ENCODE data around the gene AMH. TPM values are rescaled to one million over a fixed set of nuclear protein-coding genes. Genes with fewer than 3 reads are reported as not detected.

AMH gene
- total and polyA plus RNA-seq, 2 of the 13 experiments (the other 11 are each of a cell fraction or from before 2014, with no cell fraction given): 0.03 to 0.18 TPM

- TF ChIP-seq PATZ1 (CRISPR knock-in tag; IDR thresholded peaks at IDR 0.05) (peak; percentile 27; the same call in 1 of the 2 replicates), SAFB2 (CRISPR knock-in tag; IDR thresholded peaks at IDR 0.05; ENCODE audit: borderline replicate concordance, low read depth) (peak; percentile 78; the same call in 1 of the 2 replicates), ZNF75D (CRISPR knock-in tag; IDR thresholded peaks at IDR 0.05; ENCODE audit: borderline replicate concordance) (no peak), FOXO4 (CRISPR knock-in tag; conservative IDR thresholded peaks at IDR 0.05) (no peak), NR2C2 (CRISPR knock-in tag; IDR thresholded peaks at IDR 0.05; ENCODE audit: borderline replicate concordance) (no peak), PLSCR1 (CRISPR knock-in tag; IDR thresholded peaks at IDR 0.05; ENCODE audit: borderline replicate concordance) (no peak), CBX2 (IDR thresholded peaks at IDR 0.05; ENCODE audit: low read depth, low read length) (no peak), CBX2 (CRISPR knock-in tag; IDR thresholded peaks at IDR 0.05; ENCODE audit: low read depth) (no peak), FOXC1 (CRISPR knock-in tag; IDR thresholded peaks at IDR 0.05; ENCODE audit: borderline replicate concordance) (peak; percentile 63; the same call in 1 of the 2 replicates), SNAI1 (CRISPR knock-in tag; IDR thresholded peaks at IDR 0.05; ENCODE audit: borderline replicate concordance) (peak; percentile 69; the same call in 1 of the 2 replicates), ZNF101 (CRISPR knock-in tag; IDR thresholded peaks at IDR 0.05; ENCODE audit: borderline replicate concordance, low read depth) (no peak), YEATS4 (CRISPR knock-in tag; IDR thresholded peaks at IDR 0.05; ENCODE audit: borderline replicate concordance) (peak; percentile 82; the same call in 1 of the 2 replicates), HOMEZ (CRISPR knock-in tag; IDR thresholded peaks at IDR 0.05; ENCODE audit: low read depth) (no peak), ZNF24 (IDR thresholded peaks at IDR 0.05) (no peak), TSC22D2 (CRISPR knock-in tag; IDR thresholded peaks at IDR 0.05; ENCODE audit: borderline replicate concordance) (peak; percentile 53; the same call in 1 of the 2 replicates), ZBTB4 (CRISPR knock-in tag; IDR thresholded peaks at IDR 0.05; ENCODE audit: borderline replicate concordance) (no peak), ZMAT5 (CRISPR knock-in tag; IDR thresholded peaks at IDR 0.05; ENCODE audit: borderline replicate concordance, low read depth) (no peak)
These were observed 20.4 kb downstream of the AMH start (continued) for GRCh38 chr19:2269244-2270156.

Measured in HepG2 (cell line).